ENCODE measurements around the gene MC1R.
A peak's percentile ranks its signal among the peaks of the same experiment; 100 is the strongest.

DNA sequence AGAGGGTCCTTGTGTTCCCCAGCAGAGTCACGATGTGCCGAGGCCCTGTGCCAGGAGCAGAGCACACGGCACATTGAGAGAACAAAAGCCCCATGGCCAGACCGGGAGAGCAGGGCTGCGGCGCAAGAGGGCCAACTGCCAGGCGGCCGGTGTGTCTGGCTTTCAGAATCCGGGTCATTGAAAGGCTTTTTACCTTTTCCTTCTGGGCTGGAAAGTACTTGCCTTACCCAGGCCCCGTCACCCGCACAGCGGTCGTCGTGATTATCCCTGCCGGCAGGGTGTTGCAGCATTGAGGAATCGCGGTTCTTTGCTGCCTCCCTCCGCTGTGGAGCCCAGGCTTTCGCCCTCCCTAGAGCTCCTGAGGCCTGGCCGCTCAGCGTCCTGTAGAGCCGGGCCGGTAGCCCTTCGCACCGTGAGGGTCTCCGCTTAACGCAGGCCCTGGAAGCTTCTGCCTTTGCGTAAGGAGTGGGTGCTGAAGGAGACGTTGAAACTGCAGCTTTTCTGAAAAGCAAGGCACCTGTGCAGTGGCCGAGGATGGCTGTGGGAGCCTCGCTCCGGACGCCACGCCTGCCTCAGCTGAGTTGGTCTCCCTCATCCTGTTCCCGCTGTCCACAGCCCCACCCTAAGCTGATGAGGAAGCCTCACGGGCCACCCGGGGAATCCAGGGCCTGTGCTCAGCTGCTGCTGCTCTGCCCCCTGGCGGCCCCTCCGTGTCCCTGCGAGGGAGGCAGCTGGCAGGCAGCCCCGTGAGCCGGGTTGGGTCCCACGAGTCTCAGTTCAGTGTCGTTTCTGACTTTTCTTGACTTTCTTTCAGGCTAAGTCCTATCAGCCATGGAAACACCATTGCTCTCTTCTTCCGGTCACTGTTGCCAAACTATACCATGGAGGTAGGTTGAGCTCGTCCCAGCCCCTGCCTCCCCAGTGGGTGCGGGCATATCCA is 8.6 kb upstream of the MC1R start:
- peak; percentile 88 for TF ChIP-seq CTCF (IDR thresholded peaks at IDR 0.05; ENCODE audit: low read depth, low read length)
- TF ChIP-seq POLR2A (IDR thresholded peaks at IDR 0.05; ENCODE audit: extremely low read depth, insufficient read length): no peak
- TF ChIP-seq, protein P1, sequence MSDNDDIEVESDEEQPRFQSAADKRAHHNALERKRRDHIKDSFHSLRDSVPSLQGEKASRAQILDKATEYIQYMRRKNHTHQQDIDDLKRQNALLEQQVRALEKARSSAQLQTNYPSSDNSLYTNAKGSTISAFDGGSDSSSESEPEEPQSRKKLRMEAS (IDR thresholded peaks at IDR 0.05; ENCODE audit: low read depth, low read length): no peak
